HG03457 (cell line): ENCODE data around the gene ZNF639.
A peak's percentile ranks its signal among the peaks of the same experiment; 100 is the strongest.
"Not testable (repeated sequence)": the region's sequence is repeated elsewhere in the genome, so short reads cannot be mapped to it uniquely, and the experiment has no call there.

Source experiments
- ATAC-seq: cut with Tn5 transposase; IDR thresholded peaks from one replicate; pipeline ENCODE4 v1.9.1; 2021; ENCODE audit warnings: moderate number of reproducible peaks; ENCODE audit not compliant: unreplicated experiment

Gene ZNF639, protein sequence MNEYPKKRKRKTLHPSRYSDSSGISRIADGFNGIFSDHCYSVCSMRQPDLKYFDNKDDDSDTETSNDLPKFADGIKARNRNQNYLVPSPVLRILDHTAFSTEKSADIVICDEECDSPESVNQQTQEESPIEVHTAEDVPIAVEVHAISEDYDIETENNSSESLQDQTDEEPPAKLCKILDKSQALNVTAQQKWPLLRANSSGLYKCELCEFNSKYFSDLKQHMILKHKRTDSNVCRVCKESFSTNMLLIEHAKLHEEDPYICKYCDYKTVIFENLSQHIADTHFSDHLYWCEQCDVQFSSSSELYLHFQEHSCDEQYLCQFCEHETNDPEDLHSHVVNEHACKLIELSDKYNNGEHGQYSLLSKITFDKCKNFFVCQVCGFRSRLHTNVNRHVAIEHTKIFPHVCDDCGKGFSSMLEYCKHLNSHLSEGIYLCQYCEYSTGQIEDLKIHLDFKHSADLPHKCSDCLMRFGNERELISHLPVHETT

DNA sequence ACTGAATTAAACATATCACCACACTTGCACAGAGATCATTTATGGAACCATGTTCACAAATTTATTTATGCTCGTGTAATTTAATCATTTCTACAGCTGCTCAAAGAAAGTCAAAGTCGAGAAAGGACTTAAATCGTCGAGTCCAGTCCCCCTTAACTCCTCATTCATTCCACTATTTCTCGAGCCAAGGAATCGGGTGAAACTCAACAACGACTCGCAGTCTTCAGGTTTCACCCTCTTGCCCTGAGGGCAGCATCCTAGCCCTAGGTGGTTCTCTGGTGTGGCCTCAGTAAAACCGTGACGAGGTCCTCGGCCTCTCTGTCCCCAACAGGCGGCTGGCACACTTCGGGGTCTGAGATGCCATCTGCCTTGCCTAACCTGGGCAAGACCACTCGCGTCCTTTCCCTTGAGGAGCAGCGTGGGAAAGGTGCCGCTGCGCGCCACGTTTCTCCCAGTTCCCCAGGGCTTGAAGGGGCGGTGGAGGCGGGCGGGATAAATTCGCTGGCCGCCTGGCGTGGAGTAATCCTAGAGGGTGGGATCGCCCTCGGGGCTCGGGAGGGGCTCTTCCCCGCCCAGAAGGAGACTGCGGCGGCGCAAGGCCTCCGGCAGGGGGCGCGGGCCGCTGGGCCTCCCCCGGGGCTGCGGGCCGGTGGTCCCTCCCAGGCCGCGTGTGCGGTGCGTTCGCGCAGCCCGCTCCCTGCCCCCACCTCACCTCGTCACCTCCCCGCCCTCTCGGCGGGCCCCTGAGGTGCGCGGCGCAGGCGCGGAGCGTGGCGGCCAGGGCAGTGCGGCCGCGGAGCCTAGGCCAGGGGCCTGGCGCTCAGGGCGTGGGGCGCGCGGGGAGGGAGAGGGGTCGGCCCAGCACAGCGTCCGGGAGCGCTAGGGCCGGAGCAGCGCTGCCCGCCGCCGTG, at the start of gene ZNF639:
Gene ZNF639, plus strand, starts transcription at position 746 of the 911 bp plus-strand sequence. CDS start 5,263 bp downstream, outside the sequence.
- peak; percentile 73 for ATAC-seq

DNA sequence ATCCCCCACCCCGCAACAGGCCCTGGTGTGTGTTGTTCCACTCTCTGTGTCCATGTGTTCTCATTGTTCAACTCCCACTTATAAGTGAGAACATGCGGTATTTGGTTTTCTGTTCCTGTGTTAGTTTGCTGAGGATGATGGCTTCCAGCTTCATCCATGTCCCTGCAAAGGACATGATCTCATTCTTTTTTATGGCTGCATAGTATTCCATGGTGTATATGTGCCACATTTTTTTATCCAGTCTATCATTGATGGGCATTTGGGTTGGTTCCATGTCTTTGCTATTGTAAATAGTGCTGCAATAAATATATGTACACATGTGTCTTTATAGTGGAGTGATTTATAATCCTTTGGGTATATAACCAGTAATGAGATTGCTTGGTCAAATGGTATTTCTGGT, 48.4 kb upstream of the ZNF639 start:
- not testable (repeated sequence) for ATAC-seq

DNA sequence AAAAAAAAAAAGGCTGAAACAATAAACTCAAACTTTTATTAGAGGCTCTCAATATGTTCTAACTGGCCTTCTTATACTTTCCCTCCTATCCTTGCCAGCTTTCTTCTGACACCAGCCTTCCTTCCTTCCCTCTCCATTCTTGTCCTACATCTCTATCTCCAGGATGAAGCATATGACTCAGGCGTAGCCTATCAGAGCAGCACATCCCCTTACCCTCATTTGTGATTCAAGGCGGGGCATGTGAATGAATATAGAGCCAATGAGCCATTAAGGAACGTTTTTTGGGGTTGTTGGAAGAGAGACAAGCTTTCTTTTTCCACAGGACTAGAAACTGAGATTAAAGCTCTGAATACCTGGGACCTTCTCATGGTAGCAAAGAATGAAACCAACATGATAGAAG, 46.8 kb upstream of the ZNF639 start:
- no peak for ATAC-seq

DNA sequence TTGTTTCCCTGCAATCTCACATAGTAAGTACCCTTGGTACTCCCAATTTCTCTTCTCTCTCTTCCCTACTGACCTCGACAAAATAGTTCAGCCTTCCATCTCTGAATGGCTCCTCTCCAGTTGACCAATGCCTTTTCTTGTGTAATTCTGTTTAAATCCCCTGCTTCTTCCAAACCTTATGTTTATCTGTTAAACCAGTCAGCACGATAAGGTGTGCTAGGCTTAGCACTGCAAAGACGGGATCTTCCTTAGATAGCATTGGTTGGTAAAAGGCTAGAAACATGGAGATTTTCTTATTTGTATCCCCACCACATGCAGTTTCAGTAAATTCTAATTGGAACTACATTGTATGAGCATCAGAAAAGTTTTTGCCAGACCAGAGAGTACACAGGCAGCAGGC, 46.1 kb upstream of the ZNF639 start:
- ATAC-seq, result no peak

DNA sequence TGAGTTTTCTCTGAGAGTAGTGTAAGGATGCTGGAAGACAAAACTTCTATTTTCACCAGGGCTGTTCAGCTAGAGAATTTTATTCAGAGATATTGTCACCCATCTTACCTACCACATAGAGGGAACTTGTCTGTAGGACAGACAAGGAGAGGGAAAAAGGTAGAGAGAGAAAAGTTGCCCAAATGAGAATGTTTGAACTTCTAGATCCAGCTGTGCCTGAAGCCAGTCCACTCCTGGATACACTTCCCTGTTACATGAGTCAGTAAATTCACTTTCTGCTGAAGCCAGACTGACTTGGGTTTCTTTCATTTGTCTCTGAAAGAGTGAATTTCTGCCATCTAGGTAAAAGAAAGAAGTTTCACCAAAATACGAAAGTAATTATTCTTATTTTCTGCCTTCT, 44.7 kb upstream of the ZNF639 start:
- ATAC-seq, result no peak

DNA sequence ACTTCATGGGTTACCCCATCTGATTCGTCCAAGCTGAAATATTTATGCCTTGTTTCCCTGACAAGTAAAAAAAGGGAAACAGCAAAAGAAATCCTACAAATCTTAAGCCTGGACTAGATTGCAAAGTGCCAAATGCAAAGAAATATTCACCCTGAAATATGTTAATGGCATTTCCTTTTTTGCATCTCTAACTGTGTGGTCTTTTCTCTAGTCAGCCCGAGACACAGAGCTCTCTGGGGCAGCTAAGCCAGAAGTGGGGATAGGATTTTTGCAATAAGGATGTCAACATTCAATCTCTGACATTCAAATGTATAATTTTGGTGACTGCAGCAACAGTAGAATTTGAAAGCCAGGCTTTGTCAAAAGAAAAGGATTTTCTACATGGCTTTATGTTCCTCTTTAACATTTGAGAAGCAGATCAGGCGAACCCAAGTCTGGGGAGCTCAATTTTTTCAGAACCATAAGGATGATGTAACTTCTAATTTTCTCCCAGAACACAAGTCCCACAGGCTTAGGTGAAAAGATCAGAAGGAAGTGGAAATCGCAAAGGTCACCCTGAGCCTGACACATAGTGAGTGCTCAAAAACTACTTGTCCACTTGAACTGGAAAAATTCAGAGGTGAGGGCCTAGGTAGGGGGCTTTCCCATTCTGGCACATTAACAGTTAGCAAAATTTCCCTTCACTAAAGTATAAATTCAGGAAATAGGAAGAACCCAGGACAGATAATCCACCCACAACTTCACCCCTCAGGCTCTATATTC, 43.7 kb upstream of the ZNF639 start:
- no peak for ATAC-seq

DNA sequence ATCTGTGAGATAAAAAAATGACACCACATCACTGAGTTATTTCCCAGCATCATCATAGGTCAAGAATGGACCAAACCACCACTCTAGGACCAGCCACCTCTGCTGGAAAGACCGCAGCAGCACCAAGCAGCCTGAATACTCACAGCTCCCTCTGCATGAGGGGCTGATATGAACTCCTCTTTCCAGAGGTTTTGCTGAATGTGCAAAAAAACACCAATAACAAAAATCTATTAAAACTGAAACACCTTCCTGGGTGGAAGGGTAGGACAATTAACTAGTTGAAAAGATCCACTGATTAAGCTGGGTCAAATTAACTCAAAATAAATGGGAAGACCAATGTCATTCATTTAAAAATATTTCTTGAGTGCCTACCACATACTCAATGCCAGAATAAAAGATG, 43.0 kb upstream of the ZNF639 start:
- ATAC-seq, result no peak

DNA sequence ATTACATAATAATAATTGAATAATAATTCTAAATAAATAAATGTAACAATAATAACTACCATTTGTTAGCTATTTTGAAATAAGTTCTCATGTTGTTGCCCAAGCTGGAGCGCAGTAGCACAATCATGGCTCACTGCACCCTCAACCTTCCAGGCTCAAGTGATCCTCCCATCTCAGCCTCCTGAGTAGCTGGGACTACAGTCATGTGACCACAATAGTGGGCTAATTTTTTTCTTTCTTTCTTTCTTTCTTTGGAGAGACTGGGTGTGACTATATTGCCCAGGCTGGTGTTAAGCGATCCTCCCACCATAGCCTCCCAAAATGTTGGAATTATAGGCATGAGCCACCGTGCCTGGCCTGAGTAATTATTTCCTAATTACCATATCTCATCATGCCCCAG, 41.0 kb upstream of the ZNF639 start:
- no peak for ATAC-seq

DNA sequence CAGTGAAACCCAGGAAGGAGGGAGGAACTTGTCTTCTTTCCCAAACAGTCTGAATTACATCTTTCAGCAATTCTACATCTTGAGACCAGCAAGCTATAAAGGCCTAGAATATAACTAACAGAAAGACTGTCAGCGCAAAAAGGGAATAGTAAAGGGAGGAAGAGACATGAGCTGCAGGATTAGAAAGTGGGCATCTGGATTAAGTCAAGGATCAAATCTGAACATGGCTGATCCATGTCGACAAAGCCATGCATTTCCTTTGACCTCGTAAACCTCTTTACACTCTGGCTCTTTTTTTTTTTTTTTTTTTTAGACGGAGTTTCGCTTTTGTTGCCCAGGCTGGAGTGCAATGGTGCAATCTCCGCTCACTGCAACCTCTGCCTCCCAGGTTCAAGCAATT, 36.5 kb upstream of the ZNF639 start:
- ATAC-seq, result no peak

DNA sequence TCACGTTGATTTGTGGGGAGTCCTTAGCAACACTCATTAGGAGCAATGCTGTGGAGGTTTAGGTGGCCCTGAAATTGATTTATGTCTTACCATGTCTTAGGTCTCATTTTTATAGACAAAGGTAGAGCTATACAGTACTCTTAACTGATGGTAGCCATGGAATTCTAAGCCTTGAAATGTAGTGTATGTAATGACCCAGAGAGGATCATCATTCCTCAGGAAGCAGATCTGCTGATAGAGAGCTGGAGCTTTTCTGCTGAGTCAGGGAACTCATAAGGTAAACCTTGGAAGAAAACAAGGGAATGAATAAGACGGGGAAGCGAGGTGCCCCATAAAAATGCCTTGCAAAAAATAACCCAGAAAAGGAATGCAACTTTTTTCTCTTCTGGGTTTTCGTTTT, 34.0 kb upstream of the ZNF639 start:
- ATAC-seq, result no peak

DNA sequence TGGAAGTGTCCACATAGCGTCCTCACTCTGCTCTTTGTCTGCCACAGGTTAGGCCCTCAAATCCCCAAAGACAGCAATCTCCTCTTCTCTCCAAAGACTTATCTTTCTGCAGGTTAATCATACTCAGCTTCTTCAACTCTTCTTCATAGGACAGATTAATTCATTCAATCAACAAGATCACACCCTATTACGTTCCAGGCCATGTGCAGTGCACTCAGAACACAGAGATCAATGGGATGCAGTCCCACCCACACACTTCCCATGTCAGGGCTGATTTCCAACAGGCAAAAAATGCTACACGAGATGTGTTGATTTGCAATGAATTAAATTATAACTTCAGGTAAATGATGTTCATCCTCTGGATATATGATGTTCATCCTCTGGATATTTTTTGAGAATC, 33.5 kb upstream of the ZNF639 start:
- ATAC-seq, result no peak

DNA sequence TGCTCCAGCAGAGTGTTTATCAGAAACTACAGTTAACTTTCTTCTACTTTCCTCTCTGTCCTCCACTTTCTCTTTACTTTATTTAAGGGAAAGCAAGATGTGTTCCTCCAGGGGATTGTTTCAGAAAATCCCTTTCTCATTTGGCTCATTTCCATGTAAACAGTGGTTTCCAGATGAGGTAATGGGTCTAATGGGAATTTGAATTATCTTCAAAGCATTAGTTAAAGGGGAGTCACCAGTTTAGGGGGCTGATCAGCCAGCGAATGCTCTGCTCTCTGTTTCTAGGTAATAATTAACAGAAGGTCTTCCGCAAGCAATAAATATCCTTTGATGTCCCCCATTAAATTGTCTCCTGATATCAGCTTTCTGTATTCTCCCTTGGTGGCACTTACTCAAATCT, 30.4 kb upstream of the ZNF639 start:
- no peak for ATAC-seq

DNA sequence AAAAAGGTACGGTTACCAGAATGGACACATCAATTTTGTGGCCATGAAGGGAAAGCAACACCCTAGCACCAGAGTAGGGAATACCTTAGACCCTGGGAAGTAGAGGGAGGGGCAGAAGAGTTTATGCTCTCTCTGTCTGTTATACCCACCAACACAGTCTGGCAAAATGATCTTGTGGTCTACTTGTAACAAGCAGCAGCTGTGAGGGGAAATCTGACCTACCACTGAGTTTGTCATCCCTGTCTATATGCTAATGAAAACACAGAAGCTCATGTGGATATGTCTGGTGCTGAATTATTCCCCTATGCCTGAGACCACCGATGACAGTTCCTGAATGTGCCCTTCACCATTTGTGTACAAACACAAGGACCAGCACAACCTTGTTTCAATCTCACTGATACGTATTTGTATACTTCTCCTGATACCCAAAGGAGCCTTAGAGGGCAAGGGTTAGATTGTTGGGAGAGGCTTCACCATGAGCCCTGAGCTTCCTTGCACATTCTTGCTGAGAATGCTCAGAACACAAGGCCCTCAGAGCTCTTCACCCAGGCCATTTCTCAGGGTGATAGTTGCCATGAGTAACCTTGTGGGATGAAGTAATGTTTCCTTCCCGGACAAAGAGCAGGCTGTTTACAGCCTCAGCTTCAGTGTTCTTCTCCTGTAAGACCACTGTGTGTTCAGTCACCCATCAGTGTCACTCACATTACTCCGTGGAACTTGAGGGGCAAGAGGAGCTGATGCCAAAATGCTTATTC, 24.7 kb upstream of the ZNF639 start:
- no peak for ATAC-seq

DNA sequence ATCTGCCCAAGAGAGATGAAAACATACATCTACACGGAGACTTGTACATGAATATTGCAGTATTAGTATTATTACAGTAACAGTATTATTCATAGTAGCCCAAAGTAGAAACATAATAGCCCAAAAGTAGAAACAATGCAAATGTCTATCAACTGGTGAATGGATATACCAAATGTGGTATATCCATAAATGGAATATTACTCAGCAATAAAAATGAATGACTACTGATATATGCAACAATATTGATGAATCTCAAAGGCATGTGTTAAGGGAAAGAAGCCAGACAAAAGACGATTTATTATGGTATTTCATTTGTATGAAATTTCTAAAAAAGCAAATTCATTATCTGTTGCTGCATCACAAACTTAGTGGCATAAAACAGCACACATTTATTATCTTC, 23.5 kb upstream of the ZNF639 start:
- no peak for ATAC-seq

DNA sequence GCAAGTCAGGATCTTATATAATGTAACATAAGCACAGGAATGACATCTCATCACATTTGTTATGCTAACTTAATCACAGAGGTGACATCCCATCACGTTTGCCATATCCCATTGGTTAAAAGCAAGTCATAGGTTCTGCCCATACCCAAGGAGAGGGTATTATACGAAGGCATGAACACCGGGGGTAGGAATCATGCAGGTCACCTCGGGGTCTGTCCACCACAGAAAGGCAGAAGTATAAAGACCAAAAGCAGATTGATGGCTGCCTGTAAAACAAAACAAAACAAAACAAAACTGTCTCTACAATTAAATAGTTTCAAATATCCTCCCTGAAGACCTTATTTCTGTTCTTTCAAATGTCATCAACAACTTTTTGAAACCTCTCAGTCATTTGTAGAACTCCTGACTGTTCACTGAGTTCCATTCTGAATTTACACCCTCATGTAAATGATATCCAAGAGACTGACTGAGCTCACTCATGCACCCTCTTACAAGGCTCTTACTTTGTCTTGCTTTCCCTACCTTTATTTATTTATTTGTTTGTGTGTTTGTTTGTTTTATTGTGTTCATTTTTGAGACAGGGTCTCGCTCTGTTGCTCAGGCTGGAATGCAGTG, 22.7 kb upstream of the ZNF639 start:
- ATAC-seq, result no peak

DNA sequence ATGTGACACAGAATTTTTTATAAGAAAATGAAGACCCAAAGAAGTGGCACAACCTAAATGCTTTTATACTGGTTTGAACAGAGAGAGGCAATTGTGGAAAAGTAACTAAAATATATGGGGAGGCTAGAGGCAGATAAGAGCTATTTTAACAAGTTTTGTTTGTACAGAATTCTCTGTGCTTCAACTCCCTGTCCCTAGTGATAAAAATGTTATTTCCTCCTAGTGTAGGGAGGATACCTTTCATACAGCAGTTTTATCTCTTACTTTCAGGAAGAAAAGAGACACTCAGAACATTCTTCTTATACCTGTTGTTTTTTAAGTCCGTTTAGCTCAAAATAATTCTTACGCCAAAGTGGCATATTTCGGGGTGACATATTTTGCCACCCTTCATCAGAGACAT, 21.2 kb upstream of the ZNF639 start:
- no peak for ATAC-seq

DNA sequence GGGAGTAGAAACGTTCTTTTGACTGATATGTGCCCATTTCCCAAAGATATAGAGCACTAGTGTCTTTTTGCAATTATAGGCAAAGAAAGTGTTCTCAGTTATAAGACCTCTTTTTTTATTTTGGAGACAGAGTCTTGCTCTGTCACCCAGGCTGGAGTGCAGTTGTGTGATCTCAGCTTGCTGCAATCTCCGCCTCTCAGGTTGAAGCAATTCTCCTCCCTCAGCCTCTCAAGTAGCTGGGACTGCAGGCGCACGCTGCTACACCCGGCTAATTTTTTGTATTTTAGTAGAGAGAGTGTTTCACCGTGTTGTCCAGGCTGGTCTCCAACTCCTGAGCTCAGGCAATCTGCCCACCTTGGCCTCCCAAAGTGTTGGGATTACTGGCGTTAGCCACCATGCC, 20.7 kb upstream of the ZNF639 start:
- ATAC-seq, result no peak

DNA sequence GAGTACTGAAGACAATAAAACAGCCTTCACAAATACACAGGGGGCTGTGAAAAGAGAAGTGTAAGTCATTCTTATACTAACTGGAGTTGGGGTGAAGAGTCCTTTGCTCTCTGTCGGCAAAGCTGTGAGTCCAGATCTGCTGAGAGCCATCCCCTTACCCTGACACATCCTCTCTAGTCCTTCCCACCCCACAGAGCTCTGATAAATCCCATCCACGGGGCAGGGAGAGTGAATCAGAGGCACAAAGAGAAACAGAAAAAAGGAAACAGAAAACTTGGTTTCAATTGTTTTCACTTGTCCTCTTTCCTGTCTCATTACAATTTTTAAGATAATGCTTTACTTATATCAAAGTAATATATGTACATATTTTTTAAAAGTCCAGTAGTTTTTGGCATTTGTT, 18.2 kb upstream of the ZNF639 start:
- no peak for ATAC-seq

DNA sequence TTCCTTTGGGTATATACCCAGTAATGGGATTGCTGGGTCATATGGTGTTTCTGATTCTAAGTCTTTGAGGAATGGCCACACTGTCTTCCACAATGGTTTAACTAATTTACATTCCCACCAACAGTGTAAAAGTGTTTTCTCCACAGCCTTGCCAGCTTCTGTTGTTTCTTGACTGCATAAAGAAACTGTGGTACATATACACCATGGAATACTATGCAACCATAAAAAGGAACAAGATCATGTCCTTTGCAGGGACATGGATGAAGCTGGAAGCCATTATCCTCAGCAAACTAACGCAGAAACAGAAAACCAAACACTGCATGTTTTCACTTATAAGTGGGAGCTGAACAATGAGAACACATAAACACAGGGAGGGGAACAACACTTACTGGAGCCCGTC, 15.5 kb upstream of the ZNF639 start:
- ATAC-seq, result not testable (repeated sequence)

DNA sequence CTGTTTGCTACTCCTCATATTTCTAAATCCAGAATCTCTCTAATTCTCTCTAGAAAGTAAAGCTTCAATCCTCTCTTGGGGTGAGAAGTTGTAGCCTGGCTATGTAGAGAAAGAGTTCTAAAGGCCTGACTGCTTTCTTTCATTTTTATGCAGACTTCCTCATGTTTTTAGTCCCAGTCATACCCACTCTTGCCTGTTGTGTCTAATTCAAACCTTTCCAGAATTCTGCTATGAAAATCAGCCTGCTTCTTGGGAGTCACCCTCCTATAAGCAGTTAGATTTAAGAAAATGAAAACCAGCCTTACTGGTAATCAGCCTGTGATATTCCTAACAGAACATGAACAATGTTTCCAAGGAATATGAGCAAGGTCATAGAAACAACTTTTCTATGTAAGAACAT, 14.8 kb upstream of the ZNF639 start:
- no peak for ATAC-seq
